Measurements from ENCODE around the gene SCN2B.

SCN2B gene

DNA sequence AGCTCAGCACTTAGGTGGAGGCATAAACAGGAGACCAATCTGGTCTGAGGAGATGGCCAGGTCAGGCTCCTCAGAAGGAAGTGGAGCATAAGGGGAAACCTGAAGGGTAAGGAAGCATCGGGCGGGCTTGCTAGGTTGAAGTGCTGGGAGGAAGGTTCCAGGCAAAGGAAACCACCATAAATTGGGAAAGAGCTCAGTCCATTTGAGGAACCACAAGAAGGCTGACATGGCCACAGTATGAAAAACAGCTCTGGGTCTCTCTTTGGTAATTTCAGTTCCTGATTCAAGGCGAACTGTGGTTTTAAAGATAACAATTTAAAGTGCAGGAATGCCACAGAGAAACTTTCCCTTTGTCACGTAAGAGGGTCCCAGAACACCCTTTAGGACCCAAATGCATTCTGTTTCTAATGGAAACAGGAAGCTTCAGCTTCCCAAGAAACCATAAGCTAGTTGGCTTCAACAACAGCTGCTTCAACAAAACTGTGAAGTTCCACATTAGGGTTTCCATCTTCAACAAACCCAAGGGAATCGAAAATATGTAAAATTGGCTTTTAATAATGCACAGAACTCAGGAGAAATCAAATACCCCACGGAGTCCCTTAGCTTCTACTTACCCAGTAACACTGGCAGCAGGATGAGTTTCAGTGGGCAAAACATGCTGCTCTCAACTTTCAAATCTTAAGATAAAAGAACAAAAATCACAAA lies 37.9 kb upstream of the SCN2B start:
- no peak for DNase-seq (ENCODE audit: low read depth)
- H3K4me3 ChIP-seq (ENCODE audit: low read length) = no peak overlapping the region

DNA sequence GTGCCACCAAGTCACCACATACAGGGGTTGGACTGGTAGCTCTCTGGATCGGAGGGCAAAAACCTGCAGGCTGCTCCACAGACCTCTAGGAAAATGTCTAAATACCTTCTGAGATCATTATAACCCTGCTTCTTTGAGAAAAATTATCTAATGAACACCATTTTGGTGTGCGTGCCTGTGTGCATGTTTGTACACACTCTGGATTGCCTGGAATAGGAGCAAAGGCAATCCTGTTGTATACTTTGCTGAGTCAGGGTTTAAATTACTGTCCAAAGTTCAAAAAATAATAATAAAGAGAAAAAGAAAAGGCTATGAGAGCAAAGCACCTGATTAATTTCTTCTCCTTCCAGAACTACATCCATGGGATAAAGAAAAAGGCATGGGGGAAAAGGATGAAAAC lies 37.3 kb upstream of the SCN2B start:
- no peak overlapping the region for H3K4me3 ChIP-seq (ENCODE audit: low read length)
- no peak for DNase-seq (ENCODE audit: low read depth)
- TF ChIP-seq, protein P1, sequence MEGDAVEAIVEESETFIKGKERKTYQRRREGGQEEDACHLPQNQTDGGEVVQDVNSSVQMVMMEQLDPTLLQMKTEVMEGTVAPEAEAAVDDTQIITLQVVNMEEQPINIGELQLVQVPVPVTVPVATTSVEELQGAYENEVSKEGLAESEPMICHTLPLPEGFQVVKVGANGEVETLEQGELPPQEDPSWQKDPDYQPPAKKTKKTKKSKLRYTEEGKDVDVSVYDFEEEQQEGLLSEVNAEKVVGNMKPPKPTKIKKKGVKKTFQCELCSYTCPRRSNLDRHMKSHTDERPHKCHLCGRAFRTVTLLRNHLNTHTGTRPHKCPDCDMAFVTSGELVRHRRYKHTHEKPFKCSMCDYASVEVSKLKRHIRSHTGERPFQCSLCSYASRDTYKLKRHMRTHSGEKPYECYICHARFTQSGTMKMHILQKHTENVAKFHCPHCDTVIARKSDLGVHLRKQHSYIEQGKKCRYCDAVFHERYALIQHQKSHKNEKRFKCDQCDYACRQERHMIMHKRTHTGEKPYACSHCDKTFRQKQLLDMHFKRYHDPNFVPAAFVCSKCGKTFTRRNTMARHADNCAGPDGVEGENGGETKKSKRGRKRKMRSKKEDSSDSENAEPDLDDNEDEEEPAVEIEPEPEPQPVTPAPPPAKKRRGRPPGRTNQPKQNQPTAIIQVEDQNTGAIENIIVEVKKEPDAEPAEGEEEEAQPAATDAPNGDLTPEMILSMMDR (conservative IDR thresholded peaks at IDR 0.05; ENCODE audit: low read length) = no peak

More for the DNA sequence above, 37.9 kb upstream of the SCN2B start:
- TF ChIP-seq, protein P1 (conservative IDR thresholded peaks at IDR 0.05; ENCODE audit: low read length) = no peak

DNA sequence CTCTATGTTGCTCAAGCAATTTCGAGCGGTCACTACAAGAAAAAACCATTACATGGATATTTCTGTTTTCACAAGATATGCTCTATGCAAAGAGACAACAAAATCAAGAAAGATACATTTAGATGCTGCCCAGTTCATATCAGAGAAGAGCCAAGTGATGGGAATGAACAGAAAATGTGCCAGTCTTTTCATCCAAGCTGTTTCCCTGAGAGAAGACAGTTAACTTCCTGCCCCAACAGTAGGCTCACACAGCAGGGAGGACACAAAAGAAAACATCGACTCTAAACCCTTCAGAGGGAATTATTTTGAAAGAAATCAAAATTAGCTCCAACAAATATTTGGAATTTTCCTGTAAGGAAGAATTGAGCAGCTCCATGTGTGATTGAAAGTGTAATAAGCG lies 36.8 kb upstream of the SCN2B start:
- DNase-seq (ENCODE audit: low read depth) = no peak
- no peak overlapping the region for H3K4me3 ChIP-seq (ENCODE audit: low read length)
- TF ChIP-seq, protein P1 (conservative IDR thresholded peaks at IDR 0.05; ENCODE audit: low read length) = no peak

DNA sequence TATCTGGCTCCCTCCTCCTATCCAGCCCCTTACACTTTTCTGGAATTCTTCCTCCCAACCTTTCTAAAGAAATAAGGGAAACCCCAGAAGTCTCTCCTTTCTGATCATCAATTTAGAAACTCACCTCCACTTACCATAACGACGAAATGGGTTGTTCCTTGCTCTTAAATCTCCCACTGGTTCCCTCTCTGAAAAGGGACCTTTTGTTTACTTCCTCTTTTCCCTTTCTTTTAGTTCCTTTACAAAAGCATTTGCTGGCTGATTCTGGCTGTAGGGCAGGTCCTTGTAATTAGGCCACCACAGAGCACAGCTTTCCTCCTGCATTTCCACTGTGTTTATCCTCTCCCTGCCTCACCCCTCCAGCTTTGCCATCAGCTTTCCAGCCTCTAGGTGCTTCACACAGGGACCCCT lies 36.3 kb upstream of the SCN2B start:
- no peak overlapping the region for H3K4me3 ChIP-seq (ENCODE audit: low read length)
- TF ChIP-seq, protein P1 (conservative IDR thresholded peaks at IDR 0.05; ENCODE audit: low read length) = no peak
- no peak for DNase-seq (ENCODE audit: low read depth)

DNA sequence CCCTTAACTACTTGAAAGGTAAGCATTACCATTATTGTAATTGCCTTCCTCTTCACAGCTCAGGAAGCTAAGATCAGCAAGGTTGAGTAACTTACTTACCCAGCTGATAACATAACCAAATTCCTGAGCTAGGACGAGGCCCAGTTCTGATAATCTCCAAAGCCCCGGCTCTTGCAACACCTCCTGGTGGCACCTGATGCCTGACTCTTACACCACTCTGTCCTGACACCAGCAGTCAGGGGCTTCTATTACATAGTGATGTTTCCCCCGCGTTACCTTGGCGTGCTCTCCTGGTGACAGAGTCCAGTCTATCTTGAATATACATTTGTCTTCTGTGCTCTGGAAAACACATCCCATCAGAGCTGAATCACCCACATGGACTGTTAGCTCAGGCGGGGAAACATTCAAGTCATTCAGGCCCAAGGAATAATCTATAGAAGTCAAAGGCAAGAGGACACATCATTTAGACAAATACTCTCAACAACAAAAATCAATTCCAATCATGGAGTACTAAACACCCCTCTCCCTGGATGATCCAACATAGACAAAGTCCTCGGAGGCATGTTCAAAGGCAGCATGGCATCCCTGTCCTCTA lies 35.8 kb upstream of the SCN2B start:
- no peak overlapping the region for H3K4me3 ChIP-seq (ENCODE audit: low read length)
- TF ChIP-seq, protein P1 (conservative IDR thresholded peaks at IDR 0.05; ENCODE audit: low read length) = no peak
- DNase-seq (ENCODE audit: low read depth) = no peak

DNA sequence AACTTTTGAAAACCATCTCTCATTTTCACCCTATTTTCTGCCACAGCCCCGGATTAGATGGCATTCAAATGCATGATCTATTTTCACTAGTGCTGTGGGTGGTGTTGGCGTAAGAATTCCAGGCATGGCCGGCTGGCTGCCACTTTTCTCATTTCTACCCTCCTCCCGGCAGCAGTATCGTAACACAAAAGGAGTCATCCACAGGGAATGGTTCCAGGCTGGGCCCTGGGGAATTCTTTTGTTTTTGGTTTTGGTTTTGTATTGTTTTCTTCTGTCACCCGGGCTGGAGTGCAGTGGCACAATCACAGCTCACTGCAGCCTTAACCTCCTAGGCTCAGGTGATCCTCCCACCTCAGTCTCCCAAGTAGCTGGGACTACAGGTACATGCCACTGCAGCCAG lies 34.6 kb upstream of the SCN2B start:
- H3K4me3 ChIP-seq (ENCODE audit: low read length) = no peak overlapping the region
- TF ChIP-seq, protein P1 (conservative IDR thresholded peaks at IDR 0.05; ENCODE audit: low read length) = no peak
- DNase-seq (ENCODE audit: low read depth) = peak; percentile 70

DNA sequence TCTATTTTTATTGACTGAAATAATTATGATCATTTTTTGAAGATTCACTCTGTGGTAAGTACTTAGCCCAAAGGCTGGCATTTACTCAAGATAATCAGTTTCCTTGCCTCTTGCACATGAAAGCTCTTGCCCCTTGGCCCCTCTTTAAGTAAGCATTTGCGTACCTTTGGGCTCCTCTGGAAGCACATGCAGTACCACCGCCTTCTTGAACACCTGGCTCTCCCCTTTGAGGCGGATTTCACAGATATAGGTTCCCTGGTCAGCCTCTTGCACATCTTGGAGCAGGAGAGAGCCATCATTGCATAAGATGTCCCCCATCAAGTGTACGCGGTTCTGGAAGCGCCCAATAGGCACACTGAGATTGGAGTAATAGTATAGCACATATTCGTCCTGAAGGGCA lies 33.9 kb upstream of the SCN2B start:
- DNase-seq (ENCODE audit: low read depth) = no peak
- TF ChIP-seq, protein P1 (conservative IDR thresholded peaks at IDR 0.05; ENCODE audit: low read length) = no peak
- H3K4me3 ChIP-seq (ENCODE audit: low read length) = no peak overlapping the region

Measured in AG10803 (cell line).